SU-DHL-6 (cell line): Measurements from ENCODE around the gene WDFY1.

Source experiments
- EZH2phosphoT487 ChIP-seq: fragments of 200-600 bp; sonication (generic), shearing (Covaris generic); conservative IDR thresholded peaks from 2 replicates; pipeline ENCODE4 v1.6.1; 2018; ENCODE audit warnings: mild to moderate bottlenecking, antibody characterized with exemption, low read length, moderate library complexity, mixed read lengths
- TF ChIP-seq, protein P1 (sequence below): fragments of 200-600 bp; sonication (generic); IDR thresholded peaks from one replicate; pipeline ENCODE4 v1.5.1; 2017; ENCODE audit warnings: antibody characterized with exemption, mild to moderate bottlenecking, low read length, moderate library complexity; ENCODE audit not compliant: insufficient read depth, poor library complexity, severe bottlenecking

- TF ChIP-seq, protein P1, sequence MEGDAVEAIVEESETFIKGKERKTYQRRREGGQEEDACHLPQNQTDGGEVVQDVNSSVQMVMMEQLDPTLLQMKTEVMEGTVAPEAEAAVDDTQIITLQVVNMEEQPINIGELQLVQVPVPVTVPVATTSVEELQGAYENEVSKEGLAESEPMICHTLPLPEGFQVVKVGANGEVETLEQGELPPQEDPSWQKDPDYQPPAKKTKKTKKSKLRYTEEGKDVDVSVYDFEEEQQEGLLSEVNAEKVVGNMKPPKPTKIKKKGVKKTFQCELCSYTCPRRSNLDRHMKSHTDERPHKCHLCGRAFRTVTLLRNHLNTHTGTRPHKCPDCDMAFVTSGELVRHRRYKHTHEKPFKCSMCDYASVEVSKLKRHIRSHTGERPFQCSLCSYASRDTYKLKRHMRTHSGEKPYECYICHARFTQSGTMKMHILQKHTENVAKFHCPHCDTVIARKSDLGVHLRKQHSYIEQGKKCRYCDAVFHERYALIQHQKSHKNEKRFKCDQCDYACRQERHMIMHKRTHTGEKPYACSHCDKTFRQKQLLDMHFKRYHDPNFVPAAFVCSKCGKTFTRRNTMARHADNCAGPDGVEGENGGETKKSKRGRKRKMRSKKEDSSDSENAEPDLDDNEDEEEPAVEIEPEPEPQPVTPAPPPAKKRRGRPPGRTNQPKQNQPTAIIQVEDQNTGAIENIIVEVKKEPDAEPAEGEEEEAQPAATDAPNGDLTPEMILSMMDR, result no peak
- no peak for TF ChIP-seq EZH2phosphoT487
These were observed 89.1 kb downstream of the WDFY1 start for GRCh38 chr2:223856021-223856420.
